DMS153 (cell line): ENCODE data around the gene KIF4B.

Source experiments
- DNase-seq: peaks from one replicate; lab custom pipeline; 2025; lab: John Stamatoyannopoulos, UW

Gene KIF4B

GRCh38 chr5:155064580-155064979, 51.0 kb downstream of the KIF4B start:
- DNase-seq, result no peak

- DNase-seq, result no peak
Measured at GRCh38 chr5:155066886-155067595, 53.5 kb downstream of the KIF4B start.
